Adrenal gland (tissue), 5 donors: ENCODE measurements around the gene SECISBP2.

ENCODE experiments used
- CTCF ChIP-seq, 6 experiments: fragments of 450-650 bp in 4 of 6; fragments of 200-600 bp in 2 of 6; sonication (generic) in 1 of 6; IDR thresholded peaks; 1 replicate in 5 of 6; 2 replicates in 1 of 6; pipeline versions ENCODE4 v1.5.1 to v1.8.0; 2016 to 2021; ENCODE audit warnings: antibody characterized with exemption in 6 of 6, mild to moderate bottlenecking in 2 of 6, moderate library complexity in 1 of 6
- POLR2A ChIP-seq, 2 donors: fragments of 450-650 bp; IDR thresholded peaks; one replicate each; pipeline ENCODE4 v1.6.1; 2017; ENCODE audit warnings: antibody characterized with exemption in 2 of 2, mild to moderate bottlenecking in 2 of 2, moderate library complexity in 1 of 2
- donor health status: DM: no; HTN: no; CAD: no.

- TF ChIP-seq CTCF (IDR thresholded peaks at IDR 0.05) (no peak), POLR2A (IDR thresholded peaks at IDR 0.05) (no peak)
Observed at GRCh38 chr9:89368550-89368949, 50.2 kb downstream of the SECISBP2 start.
